T-cell (primary cell): ENCODE data around the gene AAGAB. TPM values are rescaled to one million over a fixed set of nuclear protein-coding genes. Genes with fewer than 3 reads are reported as not detected.

Source experiments
- ATAC-seq, 4 experiments: fragments of 200-7000 bp in 3 of 4; fragments of 150-1000 bp in 1 of 4; cut with Tn5 transposase; replicated peaks in 1 of 4; 1 replicate in 3 of 4; 2 replicates in 1 of 4; pipeline ENCODE4 v1.10.0; 2021; ENCODE audit warnings: moderate library complexity in 3 of 4, mild to moderate bottlenecking in 2 of 4, moderate number of reproducible peaks in 1 of 4
- CTCF ChIA-PET, 2 donors: fragments of 300-600 bp; sonication (Branson Sonifier 250); formaldehyde crosslinking; loops; one replicate each; lab custom pipeline; 2022; ENCODE audit warnings: antibody characterized with exemption in 2 of 2; lab: Charles Lee
- POLR2A ChIA-PET, 2 donors: fragments of 300-600 bp; sonication (Branson Sonifier 250); formaldehyde crosslinking; loops; one replicate each; lab custom pipeline; 2022; ENCODE audit warnings: antibody characterized with exemption in 2 of 2; lab: Charles Lee
- DNase-seq, 35 experiments: peaks; one replicate each; pipeline versions ENCODE4 v3.0.0 to v3.0.0-alpha.2; 2013 to 2023
- H3K27ac ChIP-seq: one replicate; pipeline ENCODE4 v1.5.1; 2013; ENCODE audit warnings: low read length
- H3K27me3 ChIP-seq, 2 experiments: replicated peaks in 1 of 2; 1 replicate in 1 of 2; 2 replicates in 1 of 2; pipeline versions ENCODE4 v1.6.1 to v1.7.0; 2013; ENCODE audit warnings: low read length in 1 of 2, mixed read lengths in 1 of 2; ENCODE audit not compliant: control insufficient read depth in 2 of 2, insufficient read depth in 2 of 2; ENCODE audit errors: extremely low read depth in 1 of 2
- H3K36me3 ChIP-seq, 2 donors: 1 replicate in 1 of 2; 2 replicates in 1 of 2; pipeline versions ENCODE4 v1.6.1 to v1.7.0; 2013; ENCODE audit warnings: low read length in 1 of 2; ENCODE audit not compliant: control insufficient read depth in 2 of 2, insufficient read depth in 1 of 2; ENCODE audit errors: extremely low read depth in 1 of 2
- H3K4me1 ChIP-seq, 2 experiments: 1 replicate in 1 of 2; 2 replicates in 1 of 2; pipeline versions ENCODE4 v1.6.1 to v1.7.0; 2013; ENCODE audit warnings: low read length in 2 of 2, mixed read lengths in 1 of 2; ENCODE audit not compliant: insufficient read depth in 2 of 2, control insufficient read depth in 1 of 2; ENCODE audit errors: extremely low read depth in 1 of 2
- H3K4me3 ChIP-seq, 2 donors: 1 replicate in 1 of 2; 2 replicates in 1 of 2; pipeline versions ENCODE4 v1.5.1 to v1.7.0; 2013; ENCODE audit warnings: mild to moderate bottlenecking in 2 of 2, low read length in 1 of 2, moderate library complexity in 1 of 2; ENCODE audit not compliant: control insufficient read depth in 1 of 2; ENCODE audit errors: extremely low read depth in 1 of 2
- H3K9me3 ChIP-seq: 2 replicates; pipeline ENCODE4 v1.7.0; 2013
- H3K27ac Mint-ChIP-seq, 2 donors: one replicate each; pipeline ENCODE4 v1.8.0; 2020 to 2021; ENCODE audit warnings: mild to moderate bottlenecking in 2 of 2, mixed read lengths in 2 of 2
- H3K27me3 Mint-ChIP-seq, 2 donors: one replicate each; pipeline ENCODE4 v1.8.0; 2021 to 2022; ENCODE audit warnings: mixed read lengths in 2 of 2
- H3K36me3 Mint-ChIP-seq: one replicate; pipeline ENCODE4 v1.8.0; 2021; ENCODE audit warnings: mixed read lengths
- H3K4me1 Mint-ChIP-seq, 3 donors: one replicate each; pipeline ENCODE4 v1.8.0; 2020 to 2022; ENCODE audit warnings: mixed read lengths in 3 of 3, mild to moderate bottlenecking in 1 of 3
- H3K4me3 Mint-ChIP-seq, 3 donors: one replicate each; pipeline ENCODE4 v1.8.0; 2020 to 2022; ENCODE audit warnings: mild to moderate bottlenecking in 3 of 3, mixed read lengths in 3 of 3, moderate library complexity in 3 of 3
- H3K9me3 Mint-ChIP-seq, 3 donors: one replicate each; pipeline ENCODE4 v1.8.0; 2020 to 2022; ENCODE audit warnings: mixed read lengths in 3 of 3
- WGBS: methylation state at CpG from one replicate; pipeline ENCODE4 v1.1.5; 2013; ENCODE audit warnings: missing lambda C conversion rate; ENCODE audit not compliant: insufficient coverage; 5-methylcytosine and 5-hydroxymethylcytosine counted together
- total RNA-seq, 35 experiments: library from RNA in 6 of 35; stranded (reverse) in 6 of 35; fragments of 120-200 nt in 1 of 35; gene quantifications; one replicate each; pipeline versions ENCODE4 v1.2.1 to v1.2.4 and lab custom pipeline; 2013 to 2026

Gene AAGAB
- total RNA-seq, 5 donors from 2014 or later (not counting 1 experiment from before 2014, with no cell fraction given), result 21.9 to 28.4 (median 23.6) TPM

- Histone ChIP-seq H3K36me3 (peaks cover 3 to 5% of the 10 kb centered on the region in 2 donors), H3K9me3 (no peaks in the 10 kb centered on the region), H3K27ac (no peak overlapping the region), H3K4me1 (no peaks in the 10 kb centered on the region), H3K4me3 (no peak overlapping the region), H3K27me3 (no peaks in the 10 kb centered on the region)
- ChIA-PET CTCF (no interaction called here), POLR2A (interaction anchor here in 1 of 2 donors (0.6 kb wide), 1 partner anchor 83 kb away, joined by 18 read pairs; no protein-coding TSS in a partner anchor)
- H3K4me3 Mint-ChIP-seq, result no peak overlapping the region
- H3K36me3 Mint-ChIP-seq, result peaks cover 36% of the 10 kb centered on the region
- no peaks in the 10 kb centered on the region for H3K27me3 Mint-ChIP-seq
- 90% methylated on average over 2 of the region's 3 CpGs for WGBS
- H3K27ac Mint-ChIP-seq, result no peak overlapping the region
- no peaks in the 10 kb centered on the region for H3K9me3 Mint-ChIP-seq
- ATAC-seq (no peak), DNase-seq (no peak)
- peaks cover 7 to 15% (median 12%) of the 10 kb centered on the region in 3 donors for H3K4me1 Mint-ChIP-seq
Measured at GRCh38 chr15:67224889-67225288, 29.6 kb downstream of the AAGAB start.

GRCh38 chr15:67219288-67219687 is 35.2 kb downstream of the AAGAB start:
- WGBS, result 100% methylated on average over 1 of the region's 2 CpGs
- no peaks in the 10 kb centered on the region for H3K27me3 ChIP-seq
- no peak overlapping the region for H3K27ac Mint-ChIP-seq
- CTCF ChIA-PET, result no interaction called here
- no peak overlapping the region for H3K27ac ChIP-seq
- H3K36me3 Mint-ChIP-seq, result peaks cover 37% of the 10 kb centered on the region
- DNase-seq (no peak), ATAC-seq (no peak)
- no peaks in the 10 kb centered on the region for H3K4me1 Mint-ChIP-seq
- peaks cover 3 to 6% of the 10 kb centered on the region in 2 donors for H3K36me3 ChIP-seq
- H3K4me3 Mint-ChIP-seq, result no peak overlapping the region
- no peaks in the 10 kb centered on the region for H3K27me3 Mint-ChIP-seq
- H3K9me3 Mint-ChIP-seq, result no peaks in the 10 kb centered on the region
- POLR2A ChIA-PET, result no interaction called here
- no peak overlapping the region for H3K4me3 ChIP-seq
- no peaks in the 10 kb centered on the region for H3K9me3 ChIP-seq
- H3K4me1 ChIP-seq, result no peaks in the 10 kb centered on the region

- Histone ChIP-seq H3K27me3 (no peaks in the 10 kb centered on the region), H3K27ac (no peak overlapping the region), H3K4me3 (no peak overlapping the region), H3K4me1 (no peaks in the 10 kb centered on the region), H3K36me3 (peaks cover 3 to 6% of the 10 kb centered on the region in 2 donors), H3K9me3 (no peaks in the 10 kb centered on the region)
- no peak overlapping the region for H3K27ac Mint-ChIP-seq
- ATAC-seq (no peak), DNase-seq (no peak)
- POLR2A ChIA-PET, result no interaction called here
- no peaks in the 10 kb centered on the region for H3K27me3 Mint-ChIP-seq
- H3K9me3 Mint-ChIP-seq, result no peaks in the 10 kb centered on the region
- peaks cover 37% of the 10 kb centered on the region for H3K36me3 Mint-ChIP-seq
- no peak overlapping the region for H3K4me3 Mint-ChIP-seq
- CTCF ChIA-PET, result no interaction called here
- no peaks in the 10 kb centered on the region for H3K4me1 Mint-ChIP-seq
Measured at GRCh38 chr15:67218428-67218827, 36.0 kb downstream of the AAGAB start.

GRCh38 chr15:67216859-67217258 is 37.6 kb downstream of the AAGAB start:
- no peaks in the 10 kb centered on the region for H3K9me3 Mint-ChIP-seq
- no peak overlapping the region for H3K27ac ChIP-seq
- peak overlapping the region in 1 of 2 donors; percentile 23 for H3K27ac Mint-ChIP-seq
- no peak overlapping the region for H3K4me3 Mint-ChIP-seq
- DNase-seq (no peak), ATAC-seq (no peak)
- H3K9me3 ChIP-seq, result no peaks in the 10 kb centered on the region
- H3K36me3 ChIP-seq, result peaks cover 3 to 6% of the 10 kb centered on the region in 2 donors
- ChIA-PET CTCF (no interaction called here), POLR2A (no interaction called here)
- no peaks in the 10 kb centered on the region for H3K4me1 Mint-ChIP-seq
- no peaks in the 10 kb centered on the region for H3K27me3 Mint-ChIP-seq
- peaks cover 37% of the 10 kb centered on the region for H3K36me3 Mint-ChIP-seq
- no peak overlapping the region for H3K4me3 ChIP-seq
- H3K27me3 ChIP-seq, result no peaks in the 10 kb centered on the region
- H3K4me1 ChIP-seq, result no peaks in the 10 kb centered on the region

GRCh38 chr15:67215102-67215501 is 39.4 kb downstream of the AAGAB start:
- no peak for DNase-seq
- Mint-ChIP-seq H3K4me3 (no peak overlapping the region), H3K27ac (no peak overlapping the region), H3K36me3 (peaks cover 38% of the 10 kb centered on the region), H3K4me1 (no peaks in the 10 kb centered on the region), H3K27me3 (no peaks in the 10 kb centered on the region), H3K9me3 (no peaks in the 10 kb centered on the region)
- H3K4me1 ChIP-seq, result no peaks in the 10 kb centered on the region
- ATAC-seq, result no peak
- no CpG with 5 or more reads among the region's 6 CpGs for WGBS
- ChIA-PET CTCF (no interaction called here), POLR2A (no interaction called here)
- H3K36me3 ChIP-seq, result peaks cover 0 to 8% of the 10 kb centered on the region in 2 donors
- no peaks in the 10 kb centered on the region for H3K9me3 ChIP-seq
- no peak overlapping the region for H3K4me3 ChIP-seq
- no peak overlapping the region for H3K27ac ChIP-seq
- no peaks in the 10 kb centered on the region for H3K27me3 ChIP-seq

GRCh38 chr15:67212684-67213367 is 41.6 kb downstream of the AAGAB start:
- Mint-ChIP-seq H3K27me3 (no peaks in the 10 kb centered on the region), H3K36me3 (peaks cover 29% of the 10 kb centered on the region), H3K27ac (no peak overlapping the region), H3K4me3 (no peak overlapping the region), H3K4me1 (no peaks in the 10 kb centered on the region), H3K9me3 (no peaks in the 10 kb centered on the region)
- ChIA-PET CTCF (no interaction called here), POLR2A (no interaction called here)
- H3K9me3 ChIP-seq, result no peaks in the 10 kb centered on the region
- H3K27ac ChIP-seq, result no peak overlapping the region
- no peaks in the 10 kb centered on the region for H3K4me1 ChIP-seq
- no peaks in the 10 kb centered on the region for H3K27me3 ChIP-seq
- H3K4me3 ChIP-seq, result no peak overlapping the region
- WGBS, result no CpG with 5 or more reads among the region's 4 CpGs
- H3K36me3 ChIP-seq, result peaks cover 0 to 20% of the 10 kb centered on the region in 2 donors
- DNase-seq (no peak), ATAC-seq (no peak)
